Measurements from ENCODE around the gene CMTM6. TPM values are rescaled to one million over a fixed set of nuclear protein-coding genes. Genes with fewer than 3 reads are reported as not detected.

CMTM6 gene
- 84.6 and 90.1 TPM in 2 replicates for total RNA-seq

DNA sequence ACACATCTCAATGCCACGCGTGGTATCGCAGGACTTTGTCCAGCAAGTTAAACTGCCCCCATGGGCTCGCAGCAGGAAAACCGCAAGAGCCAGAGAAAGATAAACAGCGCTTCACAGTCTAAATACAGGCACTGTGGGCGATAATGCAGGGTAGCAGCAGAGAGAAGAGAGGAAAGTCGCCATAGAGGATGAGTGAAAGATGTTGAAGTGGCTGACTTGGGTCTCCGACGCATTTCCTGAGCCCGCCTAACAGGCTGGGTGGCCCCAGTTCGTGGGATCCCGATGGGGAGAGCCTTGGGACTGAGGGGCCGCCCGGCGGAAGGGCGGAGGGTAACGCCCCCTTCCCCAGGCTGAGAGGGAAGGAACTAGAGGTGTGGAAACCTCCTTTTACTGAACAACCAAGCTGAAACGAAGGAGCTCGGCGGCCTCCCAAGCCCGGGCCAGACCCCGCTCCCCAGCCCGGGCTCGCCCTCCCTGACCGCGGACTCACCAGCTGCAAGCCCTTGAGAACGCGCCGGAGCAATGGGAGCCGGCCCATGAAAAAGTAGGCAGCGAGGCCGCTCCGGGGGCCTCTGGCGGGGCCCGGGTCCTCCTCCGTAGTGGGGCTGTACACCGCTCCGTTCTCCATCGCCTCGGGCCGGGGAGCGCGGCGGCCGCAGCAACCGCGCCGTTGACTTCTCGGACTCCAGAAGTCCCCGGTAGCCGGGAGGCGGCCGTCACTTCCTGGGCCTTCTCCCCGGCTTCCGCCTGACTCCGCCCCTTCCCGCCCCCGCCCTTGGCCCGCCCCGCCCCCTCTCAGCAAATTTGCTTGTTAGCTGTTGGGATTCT, at the start of gene CMTM6:
Gene CMTM6 (minus strand): TSS at position 735 of the 828 bp plus-strand sequence. CDS start 107 bp downstream, at position 628.
- H3K4me1 Mint-ChIP-seq: peaks cover 41% of the 10 kb centered on the region
- TF ChIP-seq, protein P1, sequence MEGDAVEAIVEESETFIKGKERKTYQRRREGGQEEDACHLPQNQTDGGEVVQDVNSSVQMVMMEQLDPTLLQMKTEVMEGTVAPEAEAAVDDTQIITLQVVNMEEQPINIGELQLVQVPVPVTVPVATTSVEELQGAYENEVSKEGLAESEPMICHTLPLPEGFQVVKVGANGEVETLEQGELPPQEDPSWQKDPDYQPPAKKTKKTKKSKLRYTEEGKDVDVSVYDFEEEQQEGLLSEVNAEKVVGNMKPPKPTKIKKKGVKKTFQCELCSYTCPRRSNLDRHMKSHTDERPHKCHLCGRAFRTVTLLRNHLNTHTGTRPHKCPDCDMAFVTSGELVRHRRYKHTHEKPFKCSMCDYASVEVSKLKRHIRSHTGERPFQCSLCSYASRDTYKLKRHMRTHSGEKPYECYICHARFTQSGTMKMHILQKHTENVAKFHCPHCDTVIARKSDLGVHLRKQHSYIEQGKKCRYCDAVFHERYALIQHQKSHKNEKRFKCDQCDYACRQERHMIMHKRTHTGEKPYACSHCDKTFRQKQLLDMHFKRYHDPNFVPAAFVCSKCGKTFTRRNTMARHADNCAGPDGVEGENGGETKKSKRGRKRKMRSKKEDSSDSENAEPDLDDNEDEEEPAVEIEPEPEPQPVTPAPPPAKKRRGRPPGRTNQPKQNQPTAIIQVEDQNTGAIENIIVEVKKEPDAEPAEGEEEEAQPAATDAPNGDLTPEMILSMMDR (IDR thresholded peaks at IDR 0.05): no peak
- intact Hi-C loops (cut with micrococcal nuclease): loop anchor here (1.0 to 10.0 kb wide), 9 partner anchors 8 to 970 kb away; partner anchors contain the start of genes CNOT10 and STT3B
- no peaks in the 10 kb centered on the region for H3K9me3 Mint-ChIP-seq
- POLR2A ChIA-PET: interaction anchor here (0.6 to 2.4 kb wide), 22 partner anchors 8 to 970 kb away, joined by 3 to 17 read pairs (median 4); partner anchors contain the start of genes CMTM7, CNOT10, DYNC1LI1 and STT3B
- ATAC-seq (ENCODE audit: low read depth) (peak; percentile 80), DNase-seq (peak; percentile 67)
- H3K27me3 Mint-ChIP-seq: no peaks in the 10 kb centered on the region
- H3K27ac Mint-ChIP-seq: peak within 1 kb of the TSS; percentile 90
- H3K36me3 Mint-ChIP-seq (ENCODE audit: low read depth): peaks cover 29% of the 10 kb centered on the region
- H3K4me3 Mint-ChIP-seq: peak within 1 kb of the TSS; percentile 98
- CTCF ChIA-PET: interaction anchor here (0.9 to 1.6 kb wide), 3 partner anchors 8 to 35 kb away, joined by 3 to 5 read pairs (median 4); no protein-coding TSS in a partner anchor

DNA sequence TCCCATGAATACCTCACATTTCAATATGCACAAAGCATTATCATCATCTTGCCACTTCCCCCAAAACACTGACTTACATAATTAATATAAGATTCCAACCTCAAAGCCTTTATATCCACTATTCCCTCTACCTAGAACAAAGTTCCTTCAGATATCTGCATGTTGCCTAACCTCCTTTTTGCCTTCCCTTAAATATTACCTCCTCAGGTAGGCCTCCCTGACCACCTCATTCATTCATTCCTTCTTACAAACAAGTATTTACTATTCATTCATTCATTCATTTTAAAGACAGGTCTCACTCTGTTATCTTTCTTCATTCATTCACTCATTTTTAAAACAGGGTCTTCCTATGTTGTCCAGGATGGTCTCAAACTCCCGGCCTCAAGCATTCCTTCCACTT, 49.4 kb upstream of the CMTM6 start:
- peak overlapping the region; percentile 18 for H3K27ac Mint-ChIP-seq
- no peak overlapping the region for H3K4me3 Mint-ChIP-seq
- no peak for ATAC-seq (ENCODE audit: low read depth)
- DNase-seq: no peak
- H3K36me3 Mint-ChIP-seq (ENCODE audit: low read depth): peaks cover 7% of the 10 kb centered on the region
- CTCF ChIA-PET: no interaction called here
- no peaks in the 10 kb centered on the region for H3K27me3 Mint-ChIP-seq
- H3K4me1 Mint-ChIP-seq: peaks cover 64% of the 10 kb centered on the region
- POLR2A ChIA-PET: no interaction called here
- TF ChIP-seq, protein P1 (IDR thresholded peaks at IDR 0.05): no peak
- intact Hi-C loops (cut with micrococcal nuclease): no loop called here
- H3K9me3 Mint-ChIP-seq: no peaks in the 10 kb centered on the region

- CTCF ChIA-PET: no interaction called here
- H3K27me3 Mint-ChIP-seq: no peaks in the 10 kb centered on the region
- ATAC-seq (ENCODE audit: low read depth) (no peak), DNase-seq (no peak)
- no peak overlapping the region for H3K4me3 Mint-ChIP-seq
- no peaks in the 10 kb centered on the region for H3K9me3 Mint-ChIP-seq
- intact Hi-C loops (cut with micrococcal nuclease): loop anchor here (1.0 to 2.0 kb wide), 2 partner anchors 19 to 21 kb away; partner anchors contain the start of gene DYNC1LI1
- peaks cover 7% of the 10 kb centered on the region for H3K36me3 Mint-ChIP-seq (ENCODE audit: low read depth)
- TF ChIP-seq, protein P1 (IDR thresholded peaks at IDR 0.05): no peak
- peak overlapping the region; percentile 21 for H3K27ac Mint-ChIP-seq
- H3K4me1 Mint-ChIP-seq: peaks cover 60% of the 10 kb centered on the region
- POLR2A ChIA-PET: no interaction called here
These were observed 48.8 kb upstream of the CMTM6 start for GRCh38 chr3:32551496-32551895.

- Mint-ChIP-seq H3K4me3 (peak overlapping the region; percentile 4), H3K4me1 (peaks cover 56% of the 10 kb centered on the region)
These were observed 48.4 kb upstream of the CMTM6 start for GRCh38 chr3:32551087-32551486.

More at GRCh38 chr3:32551087-32551486, 48.4 kb upstream of the CMTM6 start:
- Mint-ChIP-seq H3K27me3 (no peaks in the 10 kb centered on the region), H3K9me3 (no peaks in the 10 kb centered on the region), H3K27ac (peak overlapping the region; percentile 21), H3K36me3 (ENCODE audit: low read depth) (peaks cover 6% of the 10 kb centered on the region)
- DNase-seq (no peak), ATAC-seq (ENCODE audit: low read depth) (peak; percentile 18)
- intact Hi-C loops (cut with micrococcal nuclease): loop anchor here (1.0 to 2.0 kb wide), 2 partner anchors 19 to 20 kb away; partner anchors contain the start of gene DYNC1LI1
- ChIA-PET POLR2A (no interaction called here), CTCF (no interaction called here)
- TF ChIP-seq, protein P1 (IDR thresholded peaks at IDR 0.05): no peak

Measured in activated B cell treated with CpG ODN at 0.5 μM for 24 hours (primary cell).